Lower leg skin (tissue), 4 donors: ENCODE results near the gene C10orf95. TPM values are rescaled to one million over a fixed set of nuclear protein-coding genes. Genes with fewer than 3 reads are reported as not detected.

ENCODE experiments used
- DNase-seq, 2 donors: peaks; one replicate each; pipeline ENCODE4 v3.0.0-alpha.2; 2019; ENCODE audit warnings: low spot score in 2 of 2
- H3K4me3 ChIP-seq: fragments of 200-600 bp; sonication (generic); 2 replicates; pipeline ENCODE4 v1.5.1; 2017; ENCODE audit warnings: mild to moderate bottlenecking, low read depth; ENCODE audit not compliant: poor library complexity, severe bottlenecking
- POLR2A ChIP-seq, 2 donors: fragments of 450-650 bp; IDR thresholded peaks; one replicate each; pipeline ENCODE4 v1.6.1; 2016 to 2017; ENCODE audit warnings: antibody characterized with exemption in 2 of 2, mild to moderate bottlenecking in 1 of 2, moderate library complexity in 1 of 2
- WGBS, 2 donors: methylation state at CpG; one replicate each; pipeline ENCODE4 v1.1.5; 2018; 5-methylcytosine and 5-hydroxymethylcytosine counted together
- intact Hi-C: fragments of 100-400 bp; cut with DNase I; formaldehyde crosslinking; loops from one replicate; pipeline ENCODE4 v1.15.0; 2023; ENCODE audit warnings: low total_unique reads
- total RNA-seq, 4 donors: library from RNA; depleted of rRNA; stranded (reverse); fragments of >200 nt; gene quantifications; one replicate each; pipeline ENCODE4 v1.1.0, GENCODE V29; 2016
- TF ChIP-seq, protein P1 (sequence below), 3 donors: fragments of 450-650 bp; IDR thresholded peaks; one replicate each; pipeline ENCODE4 v1.5.1; 2016; ENCODE audit warnings: antibody characterized with exemption in 3 of 3, mild to moderate bottlenecking in 3 of 3, moderate library complexity in 2 of 3

The C10orf95 gene
- total RNA-seq, 4 donors from 2014 or later: 7.6 to 17.3 (median 11.5) TPM

DNA sequence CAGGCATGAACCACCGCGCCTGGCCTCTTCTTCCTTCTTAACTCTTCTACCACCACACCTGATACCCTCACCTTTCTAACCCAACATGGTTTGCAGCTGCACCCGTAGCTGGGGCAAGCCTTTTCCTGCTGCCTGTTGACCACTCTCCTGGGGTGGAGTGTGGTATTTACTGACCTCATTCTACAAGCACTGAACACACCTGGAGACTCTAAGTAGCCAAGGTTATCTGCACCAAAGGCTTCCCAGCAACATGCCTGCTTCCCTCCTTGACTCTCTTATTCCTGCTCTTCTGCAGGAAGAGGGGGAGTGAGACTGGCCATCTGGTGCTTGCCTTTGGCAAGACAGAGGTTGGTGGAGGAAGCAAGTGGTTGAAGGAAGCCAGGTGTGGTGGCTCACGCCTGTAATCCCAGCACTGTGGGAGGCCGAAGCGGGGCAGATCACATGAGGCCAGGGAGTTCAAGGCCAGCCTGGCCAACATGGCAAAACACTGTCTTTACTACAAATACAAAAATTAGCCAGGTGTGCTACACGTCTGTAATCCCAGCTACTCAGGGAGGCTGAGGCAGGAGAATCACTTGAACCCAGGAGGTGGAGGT is 41.1 kb upstream of the C10orf95 start:
- intact Hi-C loops: no loop called here
- TF ChIP-seq, protein P1, sequence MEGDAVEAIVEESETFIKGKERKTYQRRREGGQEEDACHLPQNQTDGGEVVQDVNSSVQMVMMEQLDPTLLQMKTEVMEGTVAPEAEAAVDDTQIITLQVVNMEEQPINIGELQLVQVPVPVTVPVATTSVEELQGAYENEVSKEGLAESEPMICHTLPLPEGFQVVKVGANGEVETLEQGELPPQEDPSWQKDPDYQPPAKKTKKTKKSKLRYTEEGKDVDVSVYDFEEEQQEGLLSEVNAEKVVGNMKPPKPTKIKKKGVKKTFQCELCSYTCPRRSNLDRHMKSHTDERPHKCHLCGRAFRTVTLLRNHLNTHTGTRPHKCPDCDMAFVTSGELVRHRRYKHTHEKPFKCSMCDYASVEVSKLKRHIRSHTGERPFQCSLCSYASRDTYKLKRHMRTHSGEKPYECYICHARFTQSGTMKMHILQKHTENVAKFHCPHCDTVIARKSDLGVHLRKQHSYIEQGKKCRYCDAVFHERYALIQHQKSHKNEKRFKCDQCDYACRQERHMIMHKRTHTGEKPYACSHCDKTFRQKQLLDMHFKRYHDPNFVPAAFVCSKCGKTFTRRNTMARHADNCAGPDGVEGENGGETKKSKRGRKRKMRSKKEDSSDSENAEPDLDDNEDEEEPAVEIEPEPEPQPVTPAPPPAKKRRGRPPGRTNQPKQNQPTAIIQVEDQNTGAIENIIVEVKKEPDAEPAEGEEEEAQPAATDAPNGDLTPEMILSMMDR (IDR thresholded peaks at IDR 0.05): no peak
- H3K4me3 ChIP-seq: no peak overlapping the region
- no peak for DNase-seq
- 88 to 90% methylated on average over 7 of the region's 7 CpGs for WGBS, 2 donors

DNA sequence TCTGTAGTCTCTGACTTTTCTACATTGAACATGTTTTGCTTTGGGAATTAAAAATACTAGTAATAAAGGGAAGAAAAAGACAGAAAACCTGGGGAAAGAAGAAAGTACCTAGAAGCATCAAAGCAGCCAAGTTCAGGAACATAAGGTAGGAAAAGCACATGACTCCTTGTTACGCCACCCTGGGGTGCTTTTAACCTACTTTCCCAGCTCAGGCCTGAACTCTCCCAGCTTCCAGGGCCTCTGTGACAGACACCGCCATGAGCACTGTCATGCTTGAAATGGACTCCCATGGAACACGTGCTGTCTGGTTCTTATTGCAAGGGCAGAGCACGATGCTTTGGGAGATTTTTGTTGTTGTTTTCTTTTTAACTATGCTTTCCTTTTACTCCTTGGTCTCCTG is 39.8 kb upstream of the C10orf95 start:
- intact Hi-C loops: no loop called here
- no peak for DNase-seq
- WGBS, 2 donors: 77 to 82% methylated on average over 4 of the region's 4 CpGs
- TF ChIP-seq, protein P1 (IDR thresholded peaks at IDR 0.05): no peak
- no peak for TF ChIP-seq POLR2A (IDR thresholded peaks at IDR 0.05)
- no peak overlapping the region for H3K4me3 ChIP-seq

DNA sequence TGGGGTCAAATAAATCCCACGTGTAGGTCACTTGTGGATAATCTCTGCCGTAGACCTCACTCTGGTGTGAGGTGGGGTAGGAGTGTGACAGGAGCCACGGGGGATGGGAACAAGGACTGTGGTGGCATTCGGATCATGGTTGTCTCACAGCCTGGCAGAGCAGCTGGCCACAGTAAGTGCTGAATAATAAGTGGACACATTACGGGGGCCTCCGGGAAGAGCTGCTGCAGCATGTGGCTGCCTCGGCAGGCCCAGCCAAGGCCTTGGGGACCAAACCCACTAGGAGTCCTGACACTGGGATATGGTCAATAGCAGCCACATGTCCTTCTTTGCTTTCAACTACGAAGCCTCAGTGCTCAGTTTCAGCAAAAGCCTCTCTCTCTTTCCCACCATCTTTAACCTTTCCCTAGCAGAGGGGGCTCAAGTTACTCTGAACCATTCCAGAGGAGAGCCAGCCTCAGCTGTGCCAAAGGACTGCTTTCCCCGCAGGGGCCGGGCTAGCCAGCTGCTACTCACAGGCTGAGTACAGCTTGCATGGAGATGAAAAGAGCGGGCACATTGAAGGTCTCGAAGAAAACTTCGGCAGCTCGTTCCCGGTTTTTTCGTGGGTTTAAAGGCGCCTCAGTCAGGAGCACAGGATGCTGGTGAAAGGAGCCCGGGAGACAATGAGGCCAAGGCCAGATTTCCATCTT is 33.9 kb upstream of the C10orf95 start:
- DNase-seq: no peak

DNA sequence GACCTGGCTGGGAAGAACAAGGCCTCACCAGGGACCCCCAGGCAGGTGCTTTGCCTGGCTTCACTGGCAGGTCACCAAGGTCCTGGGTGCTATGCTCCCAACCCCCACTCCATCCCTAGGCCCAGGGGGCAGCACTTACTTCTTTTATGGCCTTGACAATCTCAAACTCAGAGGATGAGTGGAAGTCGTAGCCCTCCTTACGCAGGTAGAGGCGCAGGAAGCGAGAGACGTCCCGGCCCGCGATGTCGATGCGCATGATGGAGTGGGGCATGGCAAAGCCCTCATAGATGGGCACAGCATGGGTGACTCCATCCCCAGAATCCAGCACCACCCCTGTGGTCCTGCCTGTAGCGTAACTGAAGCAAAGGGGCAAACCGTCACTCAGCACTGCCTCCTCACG is 32.7 kb upstream of the C10orf95 start:
- no peak overlapping the region for H3K4me3 ChIP-seq
- DNase-seq: no peak
- WGBS, 2 donors: 95 to 96% methylated on average over 13 of the region's 13 CpGs
- intact Hi-C loops: no loop called here
- TF ChIP-seq, protein P1 (IDR thresholded peaks at IDR 0.05): no peak
- TF ChIP-seq POLR2A (IDR thresholded peaks at IDR 0.05): no peak

More for the DNA sequence above, 33.9 kb upstream of the C10orf95 start:
- H3K4me3 ChIP-seq: no peak overlapping the region
- WGBS, 2 donors: 91 to 93% methylated on average over 18 of the region's 18 CpGs
- intact Hi-C loops: no loop called here
- no peak for TF ChIP-seq POLR2A (IDR thresholded peaks at IDR 0.05)
- TF ChIP-seq, protein P1 (IDR thresholded peaks at IDR 0.05): no peak

DNA sequence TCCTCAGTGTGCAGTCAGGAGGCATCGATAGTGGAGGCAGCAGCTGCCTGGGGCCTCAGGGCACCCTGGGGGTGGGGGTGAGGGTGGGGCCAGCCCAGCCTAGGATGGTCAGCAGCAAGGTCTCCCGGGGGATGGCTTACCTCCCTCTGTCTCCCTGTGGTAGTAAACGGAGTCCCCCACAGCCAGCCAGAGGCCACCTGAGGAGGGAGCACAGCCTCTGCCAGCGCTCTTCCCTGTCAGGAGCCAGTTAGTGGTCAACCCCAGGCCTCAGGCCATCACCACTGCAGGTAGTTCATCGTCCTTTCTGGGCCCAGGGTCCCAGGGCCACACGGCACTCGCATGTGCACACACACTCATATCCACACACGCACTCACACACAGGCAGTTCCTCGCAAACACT is 29.1 kb upstream of the C10orf95 start:
- intact Hi-C loops: no loop called here
- DNase-seq: no peak
- 82 to 88% methylated on average over 9 of the region's 9 CpGs for WGBS, 2 donors

More for the DNA sequence above, 29.1 kb upstream of the C10orf95 start:
- no peak overlapping the region for H3K4me3 ChIP-seq
- TF ChIP-seq POLR2A (IDR thresholded peaks at IDR 0.05): no peak
- TF ChIP-seq, protein P1 (IDR thresholded peaks at IDR 0.05): no peak
